ENCODE results near the gene XPO6.
"Not testable (repeated sequence)": the region's sequence is repeated elsewhere in the genome, so short reads cannot be mapped to it uniquely, and the experiment has no call there.

Gene XPO6

DNA sequence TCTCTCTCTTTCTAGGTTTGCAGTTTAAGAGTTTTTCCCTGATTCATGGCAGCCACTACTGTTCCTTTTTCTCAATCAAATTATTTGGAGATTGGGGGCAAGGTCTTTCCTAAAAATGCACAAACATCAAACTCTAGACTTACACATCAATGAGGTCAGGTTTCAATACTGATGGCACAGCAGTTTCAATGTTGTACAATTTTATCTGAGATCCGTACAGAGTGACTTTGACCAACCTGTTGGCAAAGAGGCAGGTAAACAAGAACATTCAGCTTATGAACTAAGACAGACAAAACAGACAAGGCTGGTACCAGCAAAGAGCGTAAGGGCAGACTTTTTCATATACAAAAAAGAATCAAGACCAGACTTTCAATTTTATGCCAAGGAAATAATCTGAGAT, 90.2 kb downstream of the XPO6 start:
- Histone ChIP-seq H3K79me2 (ENCODE audit: insufficient read depth, low read depth) (no peaks in the 10 kb centered on the region; the same call in 1 of the 2 replicates), H2AFZ (ENCODE audit: low read depth) (no peak overlapping the region), H3K27me3 (ENCODE audit: insufficient read depth, low read depth) (no peaks in the 10 kb centered on the region), H3K4me3 (IDR thresholded peaks at IDR 0.05; ENCODE audit: insufficient read depth, low read depth, low read length) (no peak overlapping the region), H3K4me1 (ENCODE audit: low read depth, poor library complexity, severe bottlenecking) (peaks cover 55% of the 10 kb centered on the region), H3K36me3 (ENCODE audit: insufficient read depth) (peaks cover 10% of the 10 kb centered on the region; the same call in 1 of the 2 replicates), H3K4me2 (peak overlapping the region; percentile 27; the same call in 1 of the 2 replicates), H3K9ac (no peak overlapping the region), H3K27ac (no peak overlapping the region), H4K20me1 (ENCODE audit: insufficient read depth) (no peaks in the 10 kb centered on the region)
- no peak for TF ChIP-seq CTCF (conservative IDR thresholded peaks at IDR 0.05; ENCODE audit: low read depth, low read length)

DNA sequence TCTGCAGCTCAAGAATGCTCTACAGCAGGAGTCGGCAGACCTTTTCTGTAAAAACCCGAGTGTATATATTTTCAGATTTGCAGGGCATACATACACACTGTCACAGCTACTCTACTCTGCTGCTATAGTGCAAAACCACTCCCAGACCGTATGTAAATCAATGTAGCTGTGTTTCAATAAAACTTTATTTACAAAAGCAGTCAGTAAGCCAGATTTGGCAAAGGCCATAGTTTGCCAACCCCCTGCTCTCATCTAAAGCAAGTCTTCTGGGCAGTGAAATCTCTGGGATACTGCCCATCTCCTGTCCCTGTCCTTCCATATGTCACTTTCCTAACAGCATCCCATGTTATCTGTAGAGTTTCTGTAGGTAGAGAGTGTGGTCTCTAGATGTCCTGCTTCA, 91.0 kb downstream of the XPO6 start:
- no peak for TF ChIP-seq CTCF (conservative IDR thresholded peaks at IDR 0.05; ENCODE audit: low read depth, low read length)
- Histone ChIP-seq H4K20me1 (ENCODE audit: insufficient read depth) (no peaks in the 10 kb centered on the region), H3K27ac (no peak overlapping the region), H3K4me1 (ENCODE audit: low read depth, poor library complexity, severe bottlenecking) (peaks cover 62% of the 10 kb centered on the region), H3K79me2 (ENCODE audit: insufficient read depth, low read depth) (no peaks in the 10 kb centered on the region; the same call in 1 of the 2 replicates), H3K36me3 (ENCODE audit: insufficient read depth) (peaks cover 10% of the 10 kb centered on the region; the same call in 1 of the 2 replicates), H2AFZ (ENCODE audit: low read depth) (no peak overlapping the region), H3K27me3 (ENCODE audit: insufficient read depth, low read depth) (no peaks in the 10 kb centered on the region), H3K9ac (no peak overlapping the region), H3K4me3 (IDR thresholded peaks at IDR 0.05; ENCODE audit: insufficient read depth, low read depth, low read length) (no peak overlapping the region), H3K4me2 (no peak overlapping the region)

DNA sequence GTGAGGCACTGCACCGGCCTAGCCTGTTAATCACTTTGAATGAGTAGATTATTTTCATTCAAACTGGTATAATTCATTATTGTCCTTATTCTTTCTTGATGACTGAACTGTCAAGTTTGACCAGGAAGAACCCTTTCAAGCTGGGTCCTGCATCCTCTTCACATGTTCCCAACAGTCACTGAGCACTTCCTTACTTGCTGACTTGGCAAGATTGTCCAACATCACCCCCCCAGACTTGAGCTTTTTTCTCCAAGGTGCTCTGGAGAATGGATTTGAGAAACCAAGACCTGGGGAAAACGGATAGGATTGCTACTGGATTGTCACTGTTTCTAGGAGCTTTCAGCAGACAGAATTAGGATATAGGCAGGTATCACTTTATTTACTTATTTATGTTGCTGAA, 93.1 kb downstream of the XPO6 start:
- peaks cover 74% of the 10 kb centered on the region for H3K4me1 ChIP-seq (ENCODE audit: low read depth, poor library complexity, severe bottlenecking)
- no peak overlapping the region for H3K4me2 ChIP-seq
- H3K4me3 ChIP-seq (IDR thresholded peaks at IDR 0.05; ENCODE audit: insufficient read depth, low read depth, low read length), result no peak overlapping the region
- H2AFZ ChIP-seq (ENCODE audit: low read depth), result no peak overlapping the region
- H3K79me2 ChIP-seq (ENCODE audit: insufficient read depth, low read depth), result no peaks in the 10 kb centered on the region
- TF ChIP-seq CTCF (conservative IDR thresholded peaks at IDR 0.05; ENCODE audit: low read depth, low read length), result no peak
- no peaks in the 10 kb centered on the region for H3K27me3 ChIP-seq (ENCODE audit: insufficient read depth, low read depth)
- H3K36me3 ChIP-seq (ENCODE audit: insufficient read depth), result peaks cover 10% of the 10 kb centered on the region; the same call in 1 of the 2 replicates
- H3K27ac ChIP-seq, result no peak overlapping the region
- H4K20me1 ChIP-seq (ENCODE audit: insufficient read depth), result no peaks in the 10 kb centered on the region
- H3K9ac ChIP-seq, result no peak overlapping the region

DNA sequence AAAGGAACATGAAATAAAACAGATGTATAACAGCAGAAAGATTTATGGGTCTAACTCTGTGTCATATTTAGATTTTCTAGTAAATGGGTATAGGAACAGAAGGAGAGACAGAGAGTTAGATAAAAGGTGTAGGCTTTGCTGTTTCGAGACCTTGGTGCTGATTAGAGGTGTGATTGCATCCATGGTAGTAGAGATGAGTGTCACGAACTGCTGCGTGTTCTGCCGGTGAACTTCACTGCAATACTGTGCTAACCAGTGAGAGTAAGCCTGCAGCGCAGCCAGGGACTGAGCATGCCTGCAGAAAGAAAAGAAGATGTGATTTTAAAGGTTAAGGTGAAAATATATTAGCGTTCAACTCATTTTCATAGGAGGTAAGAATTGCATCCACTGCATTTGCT, 94.6 kb downstream of the XPO6 start:
- Histone ChIP-seq H3K27me3 (ENCODE audit: insufficient read depth, low read depth) (no peaks in the 10 kb centered on the region), H3K36me3 (ENCODE audit: insufficient read depth) (peaks cover 10% of the 10 kb centered on the region; the same call in 1 of the 2 replicates)

GRCh38 chr16:28115866-28116265, 95.9 kb downstream of the XPO6 start:
- peaks cover 11% of the 10 kb centered on the region; the same call in 1 of the 2 replicates for H3K79me2 ChIP-seq (ENCODE audit: insufficient read depth, low read depth)
- H3K4me3 ChIP-seq (IDR thresholded peaks at IDR 0.05; ENCODE audit: insufficient read depth, low read depth, low read length); H4K20me1 ChIP-seq (ENCODE audit: insufficient read depth); H2AFZ ChIP-seq (ENCODE audit: low read depth); H3K27me3 ChIP-seq (ENCODE audit: insufficient read depth, low read depth); H3K9ac ChIP-seq; H3K36me3 ChIP-seq (ENCODE audit: insufficient read depth): not testable (repeated sequence)
- peak overlapping the region; percentile 18; the same call in 1 of the 2 replicates for H3K27ac ChIP-seq
- H3K4me1 ChIP-seq (ENCODE audit: low read depth, poor library complexity, severe bottlenecking), result peaks cover 74% of the 10 kb centered on the region
- peak overlapping the region; percentile 3; the same call in 1 of the 2 replicates for H3K4me2 ChIP-seq

More for the DNA sequence above, 94.6 kb downstream of the XPO6 start:
- Histone ChIP-seq H2AFZ (ENCODE audit: low read depth) (no peak overlapping the region), H3K4me1 (ENCODE audit: low read depth, poor library complexity, severe bottlenecking) (peaks cover 74% of the 10 kb centered on the region), H3K4me2 (no peak overlapping the region), H3K79me2 (ENCODE audit: insufficient read depth, low read depth) (no peaks in the 10 kb centered on the region), H3K9ac (no peak overlapping the region), H4K20me1 (ENCODE audit: insufficient read depth) (no peaks in the 10 kb centered on the region), H3K4me3 (IDR thresholded peaks at IDR 0.05; ENCODE audit: insufficient read depth, low read depth, low read length) (no peak overlapping the region), H3K27ac (no peak overlapping the region)
- TF ChIP-seq CTCF (conservative IDR thresholded peaks at IDR 0.05; ENCODE audit: low read depth, low read length), result no peak
